MM.1S (cell line): Measurements from ENCODE around the gene NAT9.

Source experiments
- DNase-seq: peaks from one replicate; pipeline ENCODE4 v3.0.0-alpha.2; 2015
- H2AFZ ChIP-seq: fragments of 300-600 bp; sonication (generic); 2 replicates; pipeline ENCODE4 v1.6.0; 2016; ENCODE audit warnings: antibody characterized with exemption, low read length
- H3F3A ChIP-seq: fragments of 300-600 bp; sonication (generic); 2 replicates; pipeline ENCODE4 v1.6.1; 2016; ENCODE audit warnings: mild to moderate bottlenecking, antibody characterized with exemption, low read length, moderate library complexity, mixed read lengths; ENCODE audit not compliant: insufficient read depth
- H3K27ac ChIP-seq: fragments of 300-600 bp; sonication (generic); 2 replicates; pipeline ENCODE4 v1.5.1; 2016; ENCODE audit warnings: mild to moderate bottlenecking, low read length
- H3K27me3 ChIP-seq: fragments of 300-600 bp; sonication (generic); replicated peaks from 2 replicates; pipeline ENCODE4 v1.6.0; 2016; ENCODE audit warnings: low read length; ENCODE audit not compliant: insufficient read depth
- H3K36me3 ChIP-seq: fragments of 300-600 bp; sonication (generic); replicated peaks from 2 replicates; pipeline ENCODE4 v1.6.1; 2016; ENCODE audit warnings: mild to moderate bottlenecking, low read length, mixed read lengths; ENCODE audit not compliant: insufficient read depth
- H3K4me1 ChIP-seq: fragments of 300-600 bp; sonication (generic); 2 replicates; pipeline ENCODE4 v1.6.1; 2016; ENCODE audit warnings: low read length, mixed read lengths
- H3K4me2 ChIP-seq: fragments of 300-600 bp; sonication (generic); 2 replicates; pipeline ENCODE4 v1.6.0; 2016; ENCODE audit warnings: low read depth, low read length
- H3K4me3 ChIP-seq: fragments of 300-600 bp; sonication (generic); 2 replicates; pipeline ENCODE4 v1.5.1; 2016; ENCODE audit warnings: low read length, mixed read lengths
- H3K79me2 ChIP-seq: fragments of 300-600 bp; sonication (generic); 2 replicates; pipeline ENCODE4 v1.6.1; 2016; ENCODE audit warnings: mixed run types, low read length, mixed read lengths
- H3K9ac ChIP-seq: fragments of 300-600 bp; sonication (generic); 2 replicates; pipeline ENCODE4 v1.6.1; 2016; ENCODE audit warnings: low read length, mixed read lengths
- H3K9me2 ChIP-seq: fragments of 300-600 bp; sonication (generic); replicated peaks from 2 replicates; pipeline ENCODE4 v1.6.1; 2016; ENCODE audit warnings: mild to moderate bottlenecking, low read length, mixed read lengths; ENCODE audit not compliant: insufficient read depth
- H3K9me3 ChIP-seq: fragments of 300-600 bp; sonication (generic); replicated peaks from 2 replicates; pipeline ENCODE4 v1.6.1; 2016; ENCODE audit warnings: mild to moderate bottlenecking, low read length, mixed read lengths; ENCODE audit not compliant: insufficient read depth
- H4K20me1 ChIP-seq: fragments of 300-600 bp; sonication (generic); 2 replicates; pipeline ENCODE4 v1.6.1; 2016; ENCODE audit warnings: mild to moderate bottlenecking, low read length, moderate library complexity, mixed read lengths; ENCODE audit not compliant: insufficient read depth
- CTCF ChIP-seq: fragments of 300-600 bp; sonication (generic); IDR thresholded peaks from 2 replicates; pipeline ENCODE4 v1.5.1; 2016; ENCODE audit warnings: antibody characterized with exemption, low read length, mixed read lengths
- EZH2 ChIP-seq: fragments of 300-600 bp; sonication (generic); optimal IDR thresholded peaks from 2 replicates; pipeline ENCODE3; 2017; ENCODE audit warnings: low read depth, mild to moderate bottlenecking, antibody characterized with exemption, low read length, mixed read lengths
- EZH2phosphoT487 ChIP-seq: fragments of 300-600 bp; sonication (generic); IDR thresholded peaks from 2 replicates; pipeline ENCODE4 v1.6.1; 2018; ENCODE audit warnings: antibody characterized with exemption, low read length

Gene NAT9

DNA sequence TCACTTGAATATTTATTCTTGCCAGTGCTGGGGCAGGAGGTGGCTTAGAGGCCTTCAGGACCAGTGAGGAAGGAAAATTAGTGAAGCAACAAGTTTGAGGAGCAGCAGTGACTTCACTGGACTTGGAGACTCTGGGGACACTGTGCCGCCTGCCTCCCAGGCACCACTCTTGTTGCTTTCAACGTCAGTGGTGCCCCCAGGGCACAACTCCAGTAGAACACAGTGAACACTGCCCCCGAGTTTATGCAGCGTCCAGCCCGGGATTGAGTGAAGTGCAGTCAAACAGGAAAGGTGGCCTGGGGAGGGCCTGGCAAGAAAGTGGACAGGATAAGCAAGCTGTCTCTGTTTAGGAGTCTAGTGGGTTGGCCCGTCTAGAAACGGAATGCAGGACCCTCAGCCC is 24.4 kb upstream of the NAT9 start:
- TF ChIP-seq CTCF (no peak), EZH2 (no peak), EZH2phosphoT487 (no peak)
- Histone ChIP-seq H3K36me3 (no peaks in the 10 kb centered on the region), H3K9ac (no peak overlapping the region), H3K4me3 (no peak overlapping the region), H3K27me3 (no peaks in the 10 kb centered on the region), H3F3A (no peaks in the 10 kb centered on the region), H2AFZ (no peak overlapping the region), H3K4me1 (no peaks in the 10 kb centered on the region), H3K79me2 (no peaks in the 10 kb centered on the region), H3K9me3 (no peaks in the 10 kb centered on the region), H3K4me2 (no peak overlapping the region), H4K20me1 (no peaks in the 10 kb centered on the region), H3K9me2 (no peaks in the 10 kb centered on the region), H3K27ac (no peak overlapping the region)
- no peak for DNase-seq

- H3K9me2 ChIP-seq, result no peaks in the 10 kb centered on the region
- TF ChIP-seq EZH2phosphoT487 (no peak), EZH2 (no peak), CTCF (no peak)
Measured at GRCh38 chr17:74799097-74799496, 23.0 kb upstream of the NAT9 start.

GRCh38 chr17:74798239-74798707 is 22.1 kb upstream of the NAT9 start:
- no peak for DNase-seq
- H3K4me3 ChIP-seq, result no peak overlapping the region
- H3K9me3 ChIP-seq, result no peaks in the 10 kb centered on the region
- H3K9me2 ChIP-seq, result no peaks in the 10 kb centered on the region
- no peak overlapping the region for H3K4me2 ChIP-seq
- no peak overlapping the region for H2AFZ ChIP-seq
- H3F3A ChIP-seq, result no peaks in the 10 kb centered on the region
- no peaks in the 10 kb centered on the region for H3K27me3 ChIP-seq
- no peaks in the 10 kb centered on the region for H3K4me1 ChIP-seq
- no peak overlapping the region for H3K9ac ChIP-seq
- no peak overlapping the region for H3K27ac ChIP-seq
- H3K36me3 ChIP-seq, result no peaks in the 10 kb centered on the region
- TF ChIP-seq CTCF (no peak), EZH2phosphoT487 (no peak), EZH2 (no peak)
- H3K79me2 ChIP-seq, result no peaks in the 10 kb centered on the region
- no peaks in the 10 kb centered on the region for H4K20me1 ChIP-seq

More at GRCh38 chr17:74799097-74799496, 23.0 kb upstream of the NAT9 start:
- Histone ChIP-seq H4K20me1 (no peaks in the 10 kb centered on the region), H3K27ac (no peak overlapping the region), H3K27me3 (no peaks in the 10 kb centered on the region), H3K4me2 (no peak overlapping the region), H3K4me1 (no peaks in the 10 kb centered on the region), H3K9ac (no peak overlapping the region), H3K9me3 (no peaks in the 10 kb centered on the region), H3K36me3 (no peaks in the 10 kb centered on the region), H2AFZ (no peak overlapping the region), H3F3A (no peaks in the 10 kb centered on the region), H3K79me2 (no peaks in the 10 kb centered on the region), H3K4me3 (no peak overlapping the region)
- DNase-seq, result no peak
